H1 (cell line): ENCODE data around the gene CDH20. TPM values are rescaled to one million over a fixed set of nuclear protein-coding genes. Genes with fewer than 3 reads are reported as not detected.

Experiments
- CTCF ChIA-PET: fragments of 300-600 bp; sonication (Branson Sonifier 250); formaldehyde crosslinking; loops from one replicate; lab custom pipeline; 2021; ENCODE audit not compliant: partially characterized antibody; lab: Charles Lee
- POLR2A ChIA-PET: fragments of 300-600 bp; sonication (Branson Sonifier 250); formaldehyde crosslinking; loops from one replicate; lab custom pipeline; 2021; ENCODE audit warnings: inconsistent platforms; ENCODE audit not compliant: partially characterized antibody; lab: Charles Lee
- DNase-seq, 2 experiments: peaks; one replicate each; pipeline versions ENCODE4 v3.0.0 to v3.0.0-alpha.2; 2010 to 2022; ENCODE audit warnings: low spot score in 2 of 2, low read depth in 1 of 2, mixed read lengths in 1 of 2
- FAIRE-seq: peaks from 2 replicates; lab custom pipeline; 2011; peaks lifted over from hg19 to GRCh38; lab: Jason Lieb, UNC
- H2AFZ ChIP-seq: 2 replicates; pipeline ENCODE4 v1.8.1; 2012; ENCODE audit warnings: low read length, inconsistent platforms
- H2AK5ac ChIP-seq: 2 replicates; pipeline ENCODE4 v1.6.1; 2013; ENCODE audit warnings: low read depth, low read length
- H2BK120ac ChIP-seq: replicated peaks from 2 replicates; pipeline ENCODE3; 2013; ENCODE audit warnings: low read depth, low read length, inconsistent platforms
- H2BK12ac ChIP-seq: 2 replicates; pipeline ENCODE4 v1.6.1; 2013; ENCODE audit warnings: low read depth, low read length
- H2BK15ac ChIP-seq: 2 replicates; pipeline ENCODE4 v1.6.1; 2013; ENCODE audit warnings: low read length
- H2BK20ac ChIP-seq: 2 replicates; pipeline ENCODE4 v1.6.1; 2013; ENCODE audit warnings: low read length
- H2BK5ac ChIP-seq: 2 replicates; pipeline ENCODE4 v1.6.1; 2013; ENCODE audit warnings: low read depth, low read length
- H3K14ac ChIP-seq: 2 replicates; pipeline ENCODE4 v1.6.1; 2013; ENCODE audit warnings: inconsistent platforms; ENCODE audit not compliant: insufficient read length
- H3K18ac ChIP-seq: 2 replicates; pipeline ENCODE4 v1.6.1; 2013; ENCODE audit warnings: low read length; ENCODE audit errors: extremely low read depth
- H3K23ac ChIP-seq: 2 replicates; pipeline ENCODE4 v1.6.1; 2013; ENCODE audit warnings: inconsistent platforms; ENCODE audit not compliant: insufficient read length
- H3K23me2 ChIP-seq: 2 replicates; pipeline ENCODE4 v1.6.1; 2013; ENCODE audit warnings: low read depth, low read length
- H3K27ac ChIP-seq: 2 replicates; pipeline ENCODE4 v1.6.1; 2011; ENCODE audit warnings: low read depth, low read length, inconsistent platforms
- H3K27me3 ChIP-seq, 4 experiments: replicated peaks in 1 of 4; 1 replicate in 1 of 4; 2 replicates in 3 of 4; pipeline versions ENCODE4 v1.6.1 to v1.8.1; 2011 to 2013; ENCODE audit warnings: low read length in 3 of 4, mild to moderate bottlenecking in 3 of 4, inconsistent platforms in 2 of 4, mixed read lengths in 2 of 4, moderate library complexity in 1 of 4; ENCODE audit not compliant: control insufficient read depth in 3 of 4, insufficient read depth in 3 of 4; ENCODE audit errors: extremely low read depth in 1 of 4
- H3K36me3 ChIP-seq, 4 experiments: 2 replicates each; pipeline versions ENCODE4 v1.6.1 to v1.8.1; 2011 to 2013; ENCODE audit warnings: mild to moderate bottlenecking in 4 of 4, low read length in 3 of 4, moderate library complexity in 2 of 4, control low read depth in 1 of 4, inconsistent platforms in 1 of 4; ENCODE audit not compliant: insufficient read depth in 4 of 4, control insufficient read depth in 2 of 4
- H3K4ac ChIP-seq: replicated peaks from 2 replicates; pipeline ENCODE3; 2013; ENCODE audit warnings: low read length, low read depth, mixed read lengths, inconsistent platforms; ENCODE audit not compliant: insufficient read length
- H3K4me1 ChIP-seq, 4 experiments: replicated peaks in 1 of 4; 1 replicate in 1 of 4; 2 replicates in 3 of 4; pipeline versions ENCODE4 v1.6.1 to v1.8.1; 2011 to 2013; ENCODE audit warnings: low read length in 3 of 4, inconsistent platforms in 2 of 4, mixed read lengths in 1 of 4; ENCODE audit not compliant: insufficient read depth in 4 of 4, control insufficient read depth in 3 of 4
- H3K4me2 ChIP-seq, 2 experiments: 2 replicates each; pipeline versions ENCODE4 v1.6.1 to v1.8.1; 2011 to 2013; ENCODE audit warnings: low read depth in 2 of 2, low read length in 2 of 2, control low read depth in 1 of 2, inconsistent platforms in 1 of 2, mild to moderate bottlenecking in 1 of 2; ENCODE audit not compliant: insufficient read depth in 1 of 2
- H3K4me3 ChIP-seq, 4 experiments: fragments of 200-600, 300-600 bp in 1 of 4; sonication (generic), shearing (Covaris generic), sonication (Bioruptor Twin) in 1 of 4; 2 replicates each; pipeline versions ENCODE4 v1.5.1 to v1.8.1; 2011 to 2016; ENCODE audit warnings: low read length in 4 of 4, low read depth in 3 of 4, control low read depth in 2 of 4, inconsistent platforms in 2 of 4, mild to moderate bottlenecking in 2 of 4, mixed read lengths in 1 of 4, moderate library complexity in 1 of 4; ENCODE audit not compliant: insufficient read depth in 2 of 4; ENCODE audit errors: extremely low read depth in 1 of 4
- H3K56ac ChIP-seq: replicated peaks from 2 replicates; pipeline ENCODE3; 2013; ENCODE audit warnings: low read depth, mild to moderate bottlenecking, mixed read lengths, low read length, inconsistent platforms; ENCODE audit not compliant: insufficient read length
- H3K79me1 ChIP-seq: 2 replicates; pipeline ENCODE4 v1.6.1; 2013; ENCODE audit warnings: low read depth, low read length, control low read depth
- H3K79me2 ChIP-seq, 2 experiments: 2 replicates each; pipeline versions ENCODE4 v1.6.1 to v1.8.1; 2012 to 2013; ENCODE audit warnings: low read length in 2 of 2, mild to moderate bottlenecking in 2 of 2, inconsistent platforms in 1 of 2; ENCODE audit not compliant: insufficient read depth in 2 of 2, control insufficient read depth in 1 of 2
- H3K9ac ChIP-seq, 4 experiments: replicated peaks in 1 of 4; 1 replicate in 1 of 4; 2 replicates in 3 of 4; pipeline versions ENCODE4 v1.6.1 to v1.8.1; 2011 to 2013; ENCODE audit warnings: low read depth in 3 of 4, low read length in 3 of 4, control low read depth in 2 of 4, mild to moderate bottlenecking in 2 of 4, moderate library complexity in 2 of 4, inconsistent platforms in 1 of 4; ENCODE audit errors: extremely low read depth in 1 of 4
- H3K9me3 ChIP-seq, 2 experiments: 2 replicates each; pipeline versions ENCODE4 v1.6.1 to v1.8.1; 2012 to 2013; ENCODE audit warnings: mild to moderate bottlenecking in 2 of 2, moderate library complexity in 2 of 2, control low read depth in 1 of 2, inconsistent platforms in 1 of 2, low read depth in 1 of 2, low read length in 1 of 2, mixed read lengths in 1 of 2; ENCODE audit not compliant: insufficient read depth in 2 of 2
- H4K20me1 ChIP-seq, 2 experiments: replicated peaks in 1 of 2; 2 replicates each; pipeline versions ENCODE3 to v1.8.1; 2011 to 2013; ENCODE audit warnings: inconsistent platforms in 2 of 2, low read length in 2 of 2, mild to moderate bottlenecking in 1 of 2; ENCODE audit not compliant: insufficient read depth in 2 of 2, control insufficient read depth in 1 of 2
- H4K5ac ChIP-seq: 2 replicates; pipeline ENCODE4 v1.6.1; 2013; ENCODE audit warnings: low read length, low read depth, mixed read lengths, inconsistent platforms; ENCODE audit not compliant: insufficient read length
- H4K8ac ChIP-seq: 2 replicates; pipeline ENCODE4 v1.8.0; 2013; ENCODE audit warnings: mild to moderate bottlenecking, moderate library complexity, low read length, inconsistent platforms; ENCODE audit not compliant: insufficient read depth; ENCODE audit errors: extremely low read depth
- H4K91ac ChIP-seq: replicated peaks from 2 replicates; pipeline ENCODE3; 2013; ENCODE audit warnings: low read length, mixed read lengths, inconsistent platforms; ENCODE audit not compliant: insufficient read length
- ATF2 ChIP-seq: IDR thresholded peaks from 2 replicates; pipeline ENCODE4 v1.6.1; 2012; ENCODE audit warnings: low read length, inconsistent platforms
- CBX8 ChIP-seq: fragments of 300-800, 300-1000 bp; sonication (generic); IDR thresholded peaks from 2 replicates; pipeline ENCODE4 v1.7.1; 2016; ENCODE audit warnings: low read depth, low read length, borderline replicate concordance
- CEBPB ChIP-seq: IDR thresholded peaks from 2 replicates; pipeline ENCODE4 v1.6.1; 2012; ENCODE audit warnings: low read depth, low read length
- RBBP5 ChIP-seq: IDR thresholded peaks from 2 replicates; pipeline ENCODE4 v1.7.1; 2012; ENCODE audit warnings: low read depth, mild to moderate bottlenecking, inconsistent platforms, low read length, moderate library complexity, borderline replicate concordance
- RXRA ChIP-seq: IDR thresholded peaks from 2 replicates; pipeline ENCODE4 v1.6.1; 2011; ENCODE audit warnings: low read depth, mild to moderate bottlenecking, low read length, moderate library complexity; ENCODE audit not compliant: insufficient read depth
- SIN3A ChIP-seq, 2 experiments: IDR thresholded peaks in 1 of 2; conservative IDR thresholded peaks in 1 of 2; 2 replicates each; pipeline ENCODE4 v1.6.1; 2011 to 2012; ENCODE audit warnings: low read length in 2 of 2, improper control_type of control experiment in 1 of 2, low read depth in 1 of 2, mild to moderate bottlenecking in 1 of 2
- SP1 ChIP-seq: IDR thresholded peaks from 2 replicates; pipeline ENCODE4 v1.6.1; 2011; ENCODE audit warnings: low read depth, low read length
- TAF1 ChIP-seq: IDR thresholded peaks from 2 replicates; pipeline ENCODE4 v1.6.1; 2011; ENCODE audit warnings: mild to moderate bottlenecking, low read depth, low read length
- TBP ChIP-seq: IDR thresholded peaks from 2 replicates; pipeline ENCODE4 v1.6.1; 2011; ENCODE audit warnings: low read depth, low read length, improper control_type of control experiment
- WGBS, 2 experiments: shearing (Covaris generic) in 1 of 2; methylation state at CpG; one replicate each; pipeline versions ENCODE4 v1.1.6 to v1.1.7; 2013 to 2015; ENCODE audit warnings: low lambda C conversion rate in 2 of 2, mixed read lengths in 2 of 2, inconsistent platforms in 1 of 2, low coverage in 1 of 2, missing lambda C conversion rate in 1 of 2; ENCODE audit not compliant: insufficient replicate concordance in 2 of 2, insufficient coverage in 1 of 2, insufficient read length in 1 of 2; ENCODE audit errors: extremely low coverage in 1 of 2, missing lambda C conversion rate in 1 of 2; 5-methylcytosine and 5-hydroxymethylcytosine counted together
- polyA plus RNA-seq, 7 experiments: library from polyadenylated mRNA; depleted of rRNA in 3 of 7; stranded (reverse) in 5 of 7; unstranded in 2 of 7; fragments of >200 nt in 5 of 7; fragments of 200-250 nt in 2 of 7; gene quantifications; 1 replicate in 5 of 7; 2 replicates in 1 of 7; 4 replicates in 1 of 7; pipeline versions ENCODE4 v1.2.1 to v1.2.3, GENCODE V29; 2011 to 2013; ENCODE audit warnings: missing spikeins in 2 of 7, mixed read lengths in 2 of 7
- total RNA-seq: library from RNA; stranded (reverse); fragmentation: NEBNext Ultra II Directional; extraction: Animal tissue kit (Norgen Biotek cat#: 25700); gene quantifications from 2 replicates; pipeline ENCODE4 v1.2.1, GENCODE V29; 2021

The CDH20 gene
- total and polyA plus RNA-seq, 2 of the 8 experiments (the other 6 are each of a cell fraction or from before 2014, with no cell fraction given), result 0.07 to 0.12 TPM

- ChIA-PET POLR2A (no interaction called here), CTCF (no interaction called here)
- Histone ChIP-seq H3K79me1 (no peaks in the 10 kb centered on the region), H3K4me3 (no peak overlapping the region), H4K5ac (no peak overlapping the region), H3K4me2 (no peak overlapping the region), H3K56ac (no peak overlapping the region), H3K23ac (no peak overlapping the region), H3K23me2 (no peaks in the 10 kb centered on the region), H3K14ac (no peak overlapping the region), H3K4ac (no peak overlapping the region), H3K27me3 (no peaks in the 10 kb centered on the region), H2BK5ac (no peak overlapping the region), H3K36me3 (no peaks in the 10 kb centered on the region), H3K9ac (no peak overlapping the region), H3K4me1 (no peaks in the 10 kb centered on the region), H3K18ac (no peak overlapping the region), H2AFZ (no peak overlapping the region), H3K27ac (no peak overlapping the region), H3K79me2 (no peaks in the 10 kb centered on the region), H4K8ac (no peak overlapping the region), H2BK12ac (no peak overlapping the region), H2BK20ac (no peak overlapping the region), H4K20me1 (no peaks in the 10 kb centered on the region), H2BK120ac (no peak overlapping the region), H4K91ac (no peak overlapping the region), H3K9me3 (no peaks in the 10 kb centered on the region), H2AK5ac (no peak overlapping the region), H2BK15ac (no peak overlapping the region)
- WGBS, 2 experiments, result 87% methylated on average over 2 of the region's 2 CpGs; no CpG with 5 or more reads in 1 of the 2 experiments
- FAIRE-seq, result no peak
- TF ChIP-seq CBX8 (no peak), SP1 (no peak), TBP (no peak), CEBPB (no peak), TAF1 (no peak), RXRA (no peak), ATF2 (no peak), SIN3A (conservative IDR thresholded peaks at IDR 0.05 in 1 of 2, IDR thresholded peaks at IDR 0.05 in 1 of 2; ENCODE audit: low read depth in 1 of 2, low read length in 2 of 2) (no peak), RBBP5 (no peak)
- no peak for DNase-seq
Measured at GRCh38 chr18:61368001-61368400, 34.8 kb downstream of the CDH20 start.
